Amniotic epithelial cell (primary cell): ENCODE results near the gene UQCC2.

Experiments used
- DNase-seq: peaks from one replicate; pipeline ENCODE4 v3.0.0-alpha.2; 2010; ENCODE audit warnings: low read depth

UQCC2 gene

DNA sequence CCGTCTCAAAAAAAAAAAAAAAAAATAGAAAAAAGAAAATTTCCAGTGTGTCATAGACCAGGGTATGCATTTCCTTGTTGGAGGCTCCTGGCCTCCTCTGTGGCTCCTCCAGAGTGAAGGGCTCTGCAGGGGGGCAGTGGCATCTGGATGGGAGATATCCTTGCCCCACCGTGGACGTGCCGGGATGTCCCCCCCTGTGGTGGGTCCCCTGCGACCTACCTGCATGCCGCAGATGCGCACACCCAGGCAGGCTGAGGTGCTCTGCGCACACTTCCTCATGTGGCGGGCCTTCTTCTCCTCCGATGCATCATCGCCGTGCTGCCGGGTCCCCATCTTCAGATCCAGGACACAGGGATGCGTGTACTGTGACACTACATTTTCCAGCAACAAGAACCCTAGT is 13.7 kb upstream of the UQCC2 start:
- DNase-seq, result no peak

GRCh38 chr6:33724102-33725023 is 12.9 kb upstream of the UQCC2 start:
- no peak for DNase-seq

DNA sequence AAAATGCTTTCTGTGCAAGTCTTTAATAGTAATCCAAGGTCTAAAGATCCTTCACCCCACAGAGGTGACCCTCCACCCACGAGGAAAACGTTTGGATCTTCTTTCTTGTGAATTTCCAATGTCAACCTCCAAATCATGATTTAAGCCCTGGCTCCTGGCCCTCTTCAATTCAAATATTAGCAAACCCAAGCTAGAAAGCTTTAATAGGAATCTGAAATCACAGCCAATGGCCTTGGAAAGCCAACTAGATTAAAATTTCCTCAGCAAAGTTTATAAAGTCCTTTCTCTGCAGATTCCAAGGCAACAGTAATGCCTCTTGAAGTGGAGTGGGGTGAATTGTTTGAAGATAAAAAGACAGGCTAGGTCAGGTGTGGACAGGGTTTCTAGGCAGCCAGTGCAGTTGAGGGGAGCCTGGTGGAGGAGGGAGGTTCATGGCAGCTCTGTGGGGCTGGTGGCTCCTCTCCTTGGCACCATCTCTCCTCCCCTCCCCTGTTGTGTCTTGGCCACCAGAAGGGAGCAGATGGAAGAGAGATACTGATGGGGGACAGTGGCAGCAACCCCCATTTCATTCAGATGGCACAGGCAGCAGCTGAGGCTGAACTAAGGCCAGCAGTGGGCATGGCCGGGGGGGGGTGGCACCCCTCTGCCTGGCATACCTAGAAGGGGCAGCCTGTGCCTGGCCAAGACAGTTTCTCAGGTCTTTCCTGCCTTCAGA is 12.0 kb upstream of the UQCC2 start:
- no peak for DNase-seq

GRCh38 chr6:33722103-33722623 is 10.7 kb upstream of the UQCC2 start:
- DNase-seq, result no peak

DNA sequence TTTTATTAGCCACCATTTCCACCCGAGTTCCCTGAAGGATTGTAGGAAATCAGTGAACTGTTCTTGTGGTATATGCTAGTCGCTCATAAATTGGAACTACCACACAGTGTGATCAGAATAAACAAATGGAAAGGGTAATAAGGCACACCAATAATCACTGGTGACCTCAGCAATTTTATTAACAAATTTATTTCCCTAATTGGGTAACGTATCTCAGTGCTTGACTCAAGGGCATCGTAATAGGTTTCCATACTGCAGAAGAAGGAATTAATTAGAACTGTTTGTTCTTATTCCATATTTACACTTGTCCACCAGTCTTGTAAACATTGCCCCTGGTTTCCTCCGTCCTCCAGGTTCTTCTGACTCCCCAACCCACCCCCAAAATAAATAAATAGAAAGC is 10.0 kb upstream of the UQCC2 start:
- no peak for DNase-seq

GRCh38 chr6:33720998-33721397 is 9.5 kb upstream of the UQCC2 start:
- DNase-seq, result no peak

DNA sequence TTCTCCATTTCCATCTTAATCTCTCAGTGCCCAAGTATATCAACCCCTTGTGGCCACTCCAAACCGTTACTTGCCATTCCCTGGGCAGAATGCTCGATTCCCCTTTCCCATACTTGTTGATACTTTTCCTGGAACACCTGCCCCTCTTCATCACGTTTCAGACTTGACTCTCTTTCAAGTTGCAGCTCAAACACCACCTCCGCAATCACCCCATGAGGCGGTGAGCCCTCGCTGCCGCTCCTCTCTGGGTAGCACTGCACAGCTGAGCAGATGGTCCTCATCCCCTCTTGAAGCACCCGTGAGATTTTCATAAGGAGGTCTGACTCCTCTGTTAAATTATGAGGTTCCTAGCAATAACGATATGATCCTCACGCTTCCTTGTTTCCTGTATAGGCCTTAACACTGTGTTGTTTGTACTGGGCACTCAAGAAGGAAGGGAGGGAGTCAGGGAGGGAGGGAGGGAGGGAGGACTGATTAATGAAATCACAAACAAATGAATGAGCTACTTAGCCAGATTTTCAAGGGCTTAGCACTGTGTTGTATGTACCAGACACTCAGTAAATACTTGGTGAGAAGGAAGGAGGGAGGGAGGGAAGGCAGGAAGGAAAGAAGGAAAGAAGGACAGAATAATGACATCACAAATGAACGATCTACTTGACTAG is 8.0 kb upstream of the UQCC2 start:
- DNase-seq, result no peak

GRCh38 chr6:33718713-33719112 is 7.2 kb upstream of the UQCC2 start:
- DNase-seq, result no peak

- DNase-seq, result no peak
Measured at GRCh38 chr6:33717934-33718455, 6.5 kb upstream of the UQCC2 start.

GRCh38 chr6:33716890-33717632 is 5.6 kb upstream of the UQCC2 start:
- no peak for DNase-seq

GRCh38 chr6:33716379-33716778 is 4.9 kb upstream of the UQCC2 start:
- no peak for DNase-seq

DNA sequence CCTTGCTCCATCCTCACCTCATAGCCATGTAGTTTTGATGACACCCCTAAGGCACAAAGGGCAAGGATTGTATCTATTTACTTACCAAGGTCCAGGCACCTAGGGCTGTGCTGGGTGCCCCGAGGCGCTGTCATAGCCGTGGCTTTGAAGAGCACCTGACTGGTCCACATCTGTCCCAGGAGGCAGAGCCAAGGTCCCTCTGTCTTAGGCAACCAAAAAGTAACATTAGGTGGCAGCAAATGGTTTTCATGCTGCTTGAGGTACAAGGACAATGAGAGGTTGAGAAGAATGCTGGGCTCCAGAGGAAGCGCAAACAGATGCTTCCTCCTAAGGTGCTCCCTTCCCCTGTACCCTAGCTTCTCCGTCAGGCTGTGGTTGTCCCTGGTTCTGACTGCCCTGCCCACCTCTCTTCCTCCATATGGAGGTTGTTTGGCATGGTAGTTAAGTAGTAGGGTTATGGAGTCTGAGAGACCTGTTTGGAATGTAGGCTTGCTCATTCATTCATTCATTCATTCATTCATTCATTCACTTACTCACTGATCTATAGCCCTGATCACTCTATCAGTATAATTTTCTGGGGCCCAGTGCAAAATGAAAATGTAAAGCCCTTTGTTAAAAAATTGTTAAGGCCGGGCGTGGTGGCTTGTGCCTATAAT is 3.0 kb upstream of the UQCC2 start:
- no peak for DNase-seq

DNA sequence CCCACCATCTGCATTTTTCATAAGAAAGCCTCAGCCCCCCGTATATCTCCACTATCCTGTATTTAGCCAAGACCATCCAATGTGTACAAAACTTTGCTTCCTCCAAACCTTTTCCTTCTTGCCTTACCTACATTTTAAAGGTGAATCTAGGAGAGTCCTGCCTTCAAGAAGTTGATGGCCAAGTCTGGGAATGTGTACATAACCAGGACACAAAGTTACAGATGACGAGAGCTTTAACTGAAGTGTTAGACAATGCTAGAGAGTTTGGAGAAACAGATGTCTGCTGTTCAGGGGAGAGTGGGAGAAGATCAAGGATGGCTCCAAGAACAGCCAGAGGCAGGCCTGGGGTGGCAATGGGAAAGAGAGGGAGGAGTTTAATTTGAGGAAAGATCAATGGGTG is 2.3 kb upstream of the UQCC2 start:
- DNase-seq, result no peak

- no peak for DNase-seq
Measured at GRCh38 chr6:33712914-33713313, 1.4 kb upstream of the UQCC2 start.

DNA sequence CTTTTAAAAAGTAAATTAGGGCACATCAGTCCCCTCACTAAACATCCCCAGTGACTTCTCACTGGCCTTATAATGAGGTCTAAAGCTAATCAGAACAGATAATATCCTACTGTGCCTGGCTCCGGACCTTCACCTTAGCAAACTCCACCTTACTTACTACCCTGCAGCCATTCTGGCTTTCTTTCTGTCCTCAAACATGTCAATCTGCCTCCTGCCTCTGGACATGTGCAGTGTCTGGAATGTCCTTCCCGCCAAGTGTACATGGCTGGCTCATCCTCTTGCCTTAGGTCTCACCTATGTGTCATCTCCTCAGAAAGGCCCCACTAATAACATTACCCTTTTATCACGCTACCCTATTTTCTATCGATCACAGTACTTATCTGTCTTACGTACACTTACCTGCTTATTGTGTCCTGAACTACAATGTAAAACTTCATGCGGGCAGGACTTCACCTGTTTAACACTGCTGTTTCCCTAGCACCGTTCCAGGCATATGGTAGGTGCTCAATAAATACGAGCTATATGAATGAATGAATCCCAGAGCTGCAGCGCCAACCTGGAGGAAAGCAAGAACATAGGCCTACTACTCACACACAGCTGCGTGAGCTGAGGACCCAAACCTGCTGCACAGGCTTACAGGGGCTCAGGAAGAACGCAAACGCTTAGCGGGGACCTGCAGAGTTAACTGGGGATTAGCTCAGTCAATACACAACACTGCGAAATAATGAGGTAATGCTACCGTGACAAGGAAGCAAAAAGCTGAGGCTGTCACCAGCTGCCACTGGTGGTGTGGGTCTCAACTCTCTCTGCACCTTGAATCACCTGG is 991 bp downstream of the UQCC2 start:
- DNase-seq, result no peak

DNA sequence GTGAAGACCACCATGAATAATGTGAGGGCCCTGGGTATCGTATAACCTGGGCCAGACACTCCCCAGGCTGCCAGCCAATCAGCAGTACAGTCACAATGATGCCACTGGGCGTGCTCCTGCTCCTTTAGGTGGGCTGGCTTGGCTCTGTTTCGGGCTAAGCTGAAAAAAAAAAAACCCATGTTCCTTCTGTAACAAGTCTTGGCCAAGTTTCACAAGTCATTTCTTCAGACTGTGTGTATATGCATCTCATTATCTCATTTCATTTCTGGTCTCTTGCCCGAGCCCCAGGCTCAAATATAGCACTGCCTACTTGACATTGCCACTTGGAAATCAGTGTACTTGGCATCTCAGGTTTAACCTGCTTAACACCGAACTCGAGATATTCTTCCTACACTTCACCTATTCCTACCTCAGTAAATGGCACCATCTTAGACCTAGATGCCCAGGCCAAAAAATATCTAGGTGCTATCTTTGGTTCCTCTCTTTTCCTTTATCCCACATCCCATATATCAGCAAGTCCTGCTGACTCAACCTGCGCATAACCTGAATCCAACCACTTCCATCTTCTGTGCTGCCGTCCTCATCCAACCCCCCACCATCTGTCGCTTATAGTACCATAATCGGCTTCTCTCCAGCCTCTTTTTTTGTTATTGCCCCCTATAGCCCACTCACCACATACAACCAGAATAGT is 1.8 kb downstream of the UQCC2 start:
- no peak for DNase-seq

DNA sequence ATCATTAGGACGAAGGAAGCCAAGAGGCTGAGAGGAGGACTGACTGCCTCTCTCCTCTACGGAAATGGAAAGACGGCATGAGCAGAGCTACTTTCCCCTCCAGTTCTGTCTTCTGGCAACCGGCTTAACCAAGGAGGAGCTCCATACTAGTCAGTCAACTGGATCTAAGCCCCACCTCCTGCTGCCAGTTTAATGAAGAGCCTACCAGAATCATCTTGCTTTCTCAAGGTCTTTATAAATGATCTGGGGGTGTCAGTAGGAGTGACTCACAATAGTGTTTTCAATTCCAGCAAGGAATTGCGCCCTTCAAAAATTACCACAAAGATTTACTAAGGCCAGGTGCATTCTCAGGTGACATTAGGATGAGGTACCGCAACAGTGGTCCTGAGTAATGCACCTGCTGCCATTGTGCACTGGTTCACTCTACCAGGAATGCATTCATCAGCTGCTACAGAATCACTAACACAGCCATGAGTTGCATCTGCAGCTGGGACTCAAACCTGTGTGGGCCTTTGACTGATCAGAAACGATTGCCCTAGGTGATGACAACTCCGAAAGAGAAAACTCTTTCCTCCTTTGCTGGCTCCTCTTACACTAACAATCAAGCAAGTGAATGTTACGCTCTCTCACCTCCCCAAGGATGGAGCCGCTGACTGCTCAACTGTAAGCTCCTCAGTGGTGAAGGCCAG is 2.8 kb downstream of the UQCC2 start:
- no peak for DNase-seq

- no peak for DNase-seq
Measured at GRCh38 chr6:33707771-33708170, 3.7 kb downstream of the UQCC2 start.
